ENCODE results near the gene DMD. TPM values are rescaled to one million over a fixed set of nuclear protein-coding genes. Genes with fewer than 3 reads are reported as not detected.

Gene DMD
- total RNA-seq, 1 experiment from 2014 or later = 2.2 TPM

DNA sequence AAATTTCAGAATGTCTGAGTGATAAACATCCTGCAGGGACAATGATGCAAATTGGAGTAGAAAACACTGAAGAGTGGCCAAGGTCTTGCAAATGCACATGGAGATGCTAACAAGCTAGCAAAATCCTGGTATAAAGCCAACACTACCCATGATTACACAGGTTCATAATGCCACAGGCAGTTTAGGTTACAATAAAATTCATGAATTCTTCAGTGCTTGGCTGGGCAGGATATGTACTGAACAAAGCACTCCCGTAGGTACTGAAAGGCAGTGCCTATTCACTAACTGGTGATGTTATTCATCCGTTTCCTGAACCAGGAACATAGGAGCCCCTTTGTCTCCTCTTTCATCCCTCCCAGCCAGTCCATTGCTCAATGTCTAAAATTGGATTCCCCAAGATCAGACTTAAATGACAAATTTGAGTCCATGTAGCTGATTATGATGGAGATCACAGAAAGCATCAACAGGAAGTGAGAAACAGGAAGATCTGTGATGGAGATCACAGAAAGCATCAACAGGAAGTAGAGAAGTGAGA, 244.5 kb downstream of the DMD start:
- no peaks in the 10 kb centered on the region for H3K4me1 ChIP-seq (ENCODE audit: control insufficient read depth, insufficient read depth, low read length)
- ChIA-PET POLR2A (no interaction called here), CTCF (no interaction called here)
- ATAC-seq (no peak), DNase-seq (ENCODE audit: low read depth, low spot score) (no peak)
- H3K36me3 ChIP-seq (ENCODE audit: control insufficient read depth, insufficient read depth, low read length) = no peaks in the 10 kb centered on the region
- TF ChIP-seq CTCF (IDR thresholded peaks at IDR 0.05) = no peak
- TF ChIP-seq SIN3A (IDR thresholded peaks at IDR 0.05; ENCODE audit: borderline replicate concordance, insufficient read depth, low read depth, low read length) = no peak
- no peak for TF ChIP-seq REST (IDR thresholded peaks at IDR 0.05; ENCODE audit: insufficient read depth in 1 of 2, low read depth in 2 of 2, low read length in 1 of 2)
- TF ChIP-seq POLR2AphosphoS5 (IDR thresholded peaks at IDR 0.05; ENCODE audit: low read depth, low read length) = no peak
- no peak for TF ChIP-seq TCF7L2 (IDR thresholded peaks at IDR 0.05; ENCODE audit: low read depth, low read length)
- no peak overlapping the region for H3K27ac ChIP-seq (ENCODE audit: low read length)
- no TSS peak for BruUV-seq (replicated peaks)
- no peaks in the 10 kb centered on the region for H3K27me3 ChIP-seq (ENCODE audit: control insufficient read depth, insufficient read depth, low read length)
- intact Hi-C loops (cut with micrococcal nuclease; ENCODE audit: unreplicated experiment) = no loop called here
- no peak overlapping the region for H3K4me3 ChIP-seq (ENCODE audit: low read depth in 2 of 2, low read length in 2 of 2)
- H3K9me3 ChIP-seq (ENCODE audit: control insufficient read depth, insufficient read depth, low read depth, low read length) = no peaks in the 10 kb centered on the region
- in situ Hi-C loops (cut with HindIII; ENCODE audit: low pct_unique_long_range_greater_than_20kb, low sequenced_read_pairs) = no loop called here

GRCh38 chrX:32954125-32954524, 257.2 kb downstream of the DMD start:
- intact Hi-C loops (cut with micrococcal nuclease; ENCODE audit: unreplicated experiment) = no loop called here
- ATAC-seq = no peak
- H3K27ac ChIP-seq (ENCODE audit: low read length) = no peak overlapping the region
- H3K27me3 ChIP-seq (ENCODE audit: control insufficient read depth, insufficient read depth, low read length) = no peaks in the 10 kb centered on the region
- H3K4me1 ChIP-seq (ENCODE audit: control insufficient read depth, insufficient read depth, low read length) = no peaks in the 10 kb centered on the region
- ChIA-PET CTCF (no interaction called here), POLR2A (no interaction called here)
- TF ChIP-seq REST (IDR thresholded peaks at IDR 0.05; ENCODE audit: insufficient read depth in 1 of 2, low read depth in 2 of 2, low read length in 1 of 2) = no peak
- TF ChIP-seq SIN3A (IDR thresholded peaks at IDR 0.05; ENCODE audit: borderline replicate concordance, insufficient read depth, low read depth, low read length) = no peak
- no peak for TF ChIP-seq POLR2AphosphoS5 (IDR thresholded peaks at IDR 0.05; ENCODE audit: low read depth, low read length)
- no peak for TF ChIP-seq TCF7L2 (IDR thresholded peaks at IDR 0.05; ENCODE audit: low read depth, low read length)
- H3K9me3 ChIP-seq (ENCODE audit: control insufficient read depth, insufficient read depth, low read depth, low read length) = no peaks in the 10 kb centered on the region
- in situ Hi-C loops (cut with HindIII; ENCODE audit: low pct_unique_long_range_greater_than_20kb, low sequenced_read_pairs) = no loop called here
- BruUV-seq (replicated peaks) = no TSS peak
- no peaks in the 10 kb centered on the region for H3K36me3 ChIP-seq (ENCODE audit: control insufficient read depth, insufficient read depth, low read length)
- H3K4me3 ChIP-seq (ENCODE audit: low read depth in 2 of 2, low read length in 2 of 2) = no peak overlapping the region
- DNase-seq (ENCODE audit: low read depth, low spot score) = no peak

Measured in Panc1 (cell line).